Measurements from ENCODE around the gene ZBTB47.

GRCh38 chr3:42686832-42687650 is 33.5 kb downstream of the ZBTB47 start:
- TF ChIP-seq CTCF (IDR thresholded peaks at IDR 0.05; ENCODE audit: poor library complexity) (no peak), EZH2phosphoT487 (IDR thresholded peaks at IDR 0.05; ENCODE audit: low read depth, severe bottlenecking, unreplicated experiment) (no peak)

All from hepatocyte (in vitro differentiated cells).